HCT116 (cell line): ENCODE measurements around the gene BTNL3. TPM values are rescaled to one million over a fixed set of nuclear protein-coding genes. Genes with fewer than 3 reads are reported as not detected.
A peak's percentile ranks its signal among the peaks of the same experiment; 100 is the strongest.

Experiments
- ATAC-seq: fragments of 200-7000 bp; cut with Tn5 transposase; 2 replicates; pipeline ENCODE4 v1.9.1; 2020; ENCODE audit warnings: mild to moderate bottlenecking, moderate library complexity
- BruUV-seq: library from RNA; stranded (reverse); fragments of 400-500 nt; replicated peaks from 2 replicates; lab custom pipeline; 2021; lab: Mats Ljungman, UMichigan
- CTCF ChIA-PET: fragments of 300-600 bp; sonication (Branson Sonifier 250); formaldehyde crosslinking; loops from one replicate; lab custom pipeline; 2021; ENCODE audit warnings: antibody characterized with exemption; lab: Charles Lee
- POLR2A ChIA-PET: fragments of 300-600, 350-600 bp; sonication (Branson Sonifier 250); formaldehyde crosslinking; loops from one replicate; lab custom pipeline; 2021; ENCODE audit warnings: antibody characterized with exemption; lab: Charles Lee
- RAD21 ChIA-PET, 2 experiments: fragments of 300-600 bp; sonication (Branson Sonifier 250); formaldehyde crosslinking; loops; one replicate each; lab custom pipeline; 2023; ENCODE audit warnings: low total read pairs in 2 of 2; ENCODE audit not compliant: uncharacterized antibody in 2 of 2, unreplicated experiment in 2 of 2, low non-redundant PET in 1 of 2; lab: Charles Lee
- DNase-seq: peaks from one replicate; pipeline ENCODE4 v3.0.0-alpha.2; 2010; ENCODE audit warnings: low read depth, low spot score
- H2AFZ ChIP-seq: fragments of 200-600 bp; shearing (Covaris generic), sonication (generic); 2 replicates; pipeline ENCODE4 v1.6.1; 2017; ENCODE audit warnings: low read depth, mixed run types, mixed read lengths, antibody characterized with exemption, low read length; ENCODE audit not compliant: poor library complexity, severe bottlenecking
- H3K27ac ChIP-seq: 2 replicates; pipeline ENCODE4 v1.5.1; 2012; ENCODE audit warnings: low read depth, low read length
- H3K27me3 ChIP-seq: fragments of 200-600 bp; sonication (generic); 2 replicates; pipeline ENCODE4 v1.6.1; 2016; ENCODE audit warnings: mixed run types, low read length, mixed read lengths; ENCODE audit not compliant: insufficient read depth
- H3K36me3 ChIP-seq, 2 experiments: fragments of 200-500 bp in 1 of 2; fragments of 200-600 bp in 1 of 2; sonication (Bioruptor generic) in 1 of 2; sonication (generic) in 1 of 2; 2 replicates each; pipeline versions ENCODE4 v1.5.1 to v1.6.1; 2014 to 2016; ENCODE audit warnings: low read length in 2 of 2, inconsistent platforms in 1 of 2, mixed read lengths in 1 of 2, mixed run types in 1 of 2; ENCODE audit not compliant: insufficient read depth in 2 of 2, control insufficient read depth in 1 of 2
- H3K4me1 ChIP-seq, 2 experiments: fragments of 200-600 bp in 1 of 2; sonication (generic) in 1 of 2; 2 replicates each; pipeline versions ENCODE4 v1.5.1 to v1.6.1; 2012 to 2017; ENCODE audit warnings: low read length in 2 of 2, inconsistent platforms in 1 of 2, mild to moderate bottlenecking in 1 of 2, mixed read lengths in 1 of 2, mixed run types in 1 of 2, moderate library complexity in 1 of 2; ENCODE audit not compliant: insufficient read depth in 2 of 2, control insufficient read depth in 1 of 2
- H3K4me2 ChIP-seq: fragments of 200-600 bp; sonication (generic); 2 replicates; pipeline ENCODE4 v1.6.1; 2017; ENCODE audit warnings: mixed run types, low read length, mixed read lengths
- H3K4me3 ChIP-seq, 2 experiments: fragments of 200-600 bp in 1 of 2; sonication (generic) in 1 of 2; replicated peaks in 1 of 2; 2 replicates each; pipeline ENCODE4 v1.5.1; 2011 to 2016; ENCODE audit warnings: low read length in 2 of 2, control low read depth in 1 of 2, low read depth in 1 of 2, mild to moderate bottlenecking in 1 of 2, mixed read lengths in 1 of 2, mixed run types in 1 of 2
- H3K79me2 ChIP-seq: fragments of 200-600 bp; sonication (generic); 2 replicates; pipeline ENCODE4 v1.6.1; 2017; ENCODE audit warnings: mild to moderate bottlenecking, mixed run types, low read length, moderate library complexity, mixed read lengths; ENCODE audit not compliant: insufficient read depth
- H3K9ac ChIP-seq: fragments of 200-600 bp; sonication (generic); 2 replicates; pipeline ENCODE4 v1.6.1; 2016; ENCODE audit warnings: low read length, mixed read lengths
- H3K9me2 ChIP-seq: fragments of 200-600 bp; sonication (generic), shearing (Covaris generic); 2 replicates; pipeline ENCODE4 v1.6.1; 2017; ENCODE audit warnings: mixed run types, mild to moderate bottlenecking, moderate library complexity; ENCODE audit not compliant: insufficient read depth
- H3K9me3 ChIP-seq, 2 experiments: fragments of 200-500 bp in 1 of 2; fragments of 200-600 bp in 1 of 2; sonication (Bioruptor generic) in 1 of 2; sonication (generic) in 1 of 2; 2 replicates each; pipeline ENCODE4 v1.6.1; 2014 to 2017; ENCODE audit warnings: low read length in 2 of 2, mixed read lengths in 2 of 2, inconsistent platforms in 1 of 2, low read depth in 1 of 2, mild to moderate bottlenecking in 1 of 2, mixed run types in 1 of 2, moderate library complexity in 1 of 2; ENCODE audit not compliant: control insufficient read depth in 1 of 2, insufficient read depth in 1 of 2
- H4K20me1 ChIP-seq: fragments of 200-600 bp; sonication (generic), shearing (Covaris generic); 2 replicates; pipeline ENCODE4 v1.6.1; 2017; ENCODE audit warnings: mixed run types, mild to moderate bottlenecking, moderate library complexity; ENCODE audit not compliant: insufficient read depth
- CEBPB ChIP-seq: IDR thresholded peaks from 2 replicates; pipeline ENCODE4 v1.6.1; 2012; ENCODE audit warnings: low read depth
- EGR1 ChIP-seq: IDR thresholded peaks from 2 replicates; pipeline ENCODE4 v1.6.1; 2012; ENCODE audit warnings: low read depth
- ELF1 ChIP-seq: IDR thresholded peaks from 2 replicates; pipeline ENCODE4 v1.6.1; 2012; ENCODE audit warnings: low read depth, borderline replicate concordance
- EZH2 ChIP-seq: fragments of 200-600 bp; sonication (generic); IDR thresholded peaks from 2 replicates; pipeline ENCODE4 v1.6.1; 2017; ENCODE audit warnings: antibody characterized with exemption, mixed run types
- EZH2phosphoT487 ChIP-seq: fragments of 200-600 bp; IDR thresholded peaks from 2 replicates; pipeline ENCODE4 v1.6.1; 2018; ENCODE audit warnings: antibody characterized with exemption, borderline replicate concordance
- FOSL1 ChIP-seq: IDR thresholded peaks from 2 replicates; pipeline ENCODE4 v1.6.1; 2012; ENCODE audit warnings: low read depth
- JUND ChIP-seq: IDR thresholded peaks from 2 replicates; pipeline ENCODE4 v1.6.1; 2012
- POLR2A ChIP-seq: IDR thresholded peaks from 2 replicates; pipeline ENCODE4 v1.7.0; 2011; ENCODE audit warnings: borderline replicate concordance; ENCODE audit not compliant: insufficient read depth, insufficient read length; ENCODE audit errors: extremely low read depth
- POLR2AphosphoS5 ChIP-seq: IDR thresholded peaks from 2 replicates; pipeline ENCODE4 v1.6.1; 2011; ENCODE audit warnings: mild to moderate bottlenecking, low read depth, low read length, moderate library complexity
- RAD21 ChIP-seq: IDR thresholded peaks from 2 replicates; pipeline ENCODE4 v1.6.1; 2012; ENCODE audit warnings: low read depth, mild to moderate bottlenecking
- REST ChIP-seq: IDR thresholded peaks from 2 replicates; pipeline ENCODE4 v1.6.1; 2012; ENCODE audit warnings: low read depth
- SIN3A ChIP-seq: IDR thresholded peaks from 2 replicates; pipeline ENCODE4 v1.6.1; 2012; ENCODE audit warnings: low read depth
- SP1 ChIP-seq: IDR thresholded peaks from 2 replicates; pipeline ENCODE4 v1.6.1; 2012; ENCODE audit warnings: low read depth
- TCF7L2 ChIP-seq: IDR thresholded peaks from 2 replicates; pipeline ENCODE4 v1.7.0; 2011; ENCODE audit warnings: borderline replicate concordance, inconsistent platforms; ENCODE audit not compliant: insufficient read depth, insufficient read length; ENCODE audit errors: extremely low read depth
- YY1 ChIP-seq: IDR thresholded peaks from 2 replicates; pipeline ENCODE4 v1.6.1; 2011; ENCODE audit warnings: low read length, low read depth, moderate library complexity, mild to moderate bottlenecking; ENCODE audit not compliant: insufficient replicate concordance; ENCODE audit errors: extremely low read depth
- ZNF274 ChIP-seq: fragments of 200-500 bp; sonication (Bioruptor generic); IDR thresholded peaks from 2 replicates; pipeline ENCODE4 v1.6.1; 2014; ENCODE audit warnings: mild to moderate bottlenecking, low read depth, low read length, inconsistent platforms
- intact Hi-C: fragments of 100-400 bp; cut with micrococcal nuclease; formaldehyde crosslinking; loops from 2 replicates; pipeline ENCODE4 v1.10.0; 2022
- total RNA-seq: library from RNA; stranded (reverse); gene quantifications from one replicate; pipeline ENCODE4 v1.2.1, GENCODE V29; 2021; ENCODE audit not compliant: unreplicated experiment
- TF ChIP-seq, protein P1 (sequence below): IDR thresholded peaks from 2 replicates; pipeline ENCODE4 v1.6.1; 2012
- TF ChIP-seq, protein P2 (sequence below), 3 experiments: fragments of 200-600 bp in 1 of 3; sonication (generic) in 1 of 3; IDR thresholded peaks in 2 of 3; conservative IDR thresholded peaks in 1 of 3; 2 replicates each; pipeline ENCODE4 v1.5.1; 2012 to 2017; ENCODE audit warnings: low read depth in 2 of 3, low read length in 2 of 3, antibody characterized with exemption in 1 of 3, borderline replicate concordance in 1 of 3, control low read depth in 1 of 3, mild to moderate bottlenecking in 1 of 3, mixed read lengths in 1 of 3, mixed run types in 1 of 3, moderate library complexity in 1 of 3; ENCODE audit not compliant: insufficient read depth in 1 of 3

The BTNL3 gene
- total RNA-seq, 1 experiment from 2014 or later: not detected

- TF ChIP-seq POLR2A: peak; percentile 99
- TF ChIP-seq TCF7L2: peak; percentile 12
- TF ChIP-seq ZNF274: no peak
- TF ChIP-seq SIN3A: peak; percentile 92
- TF ChIP-seq FOSL1: no peak
- no peak for TF ChIP-seq REST
- TF ChIP-seq POLR2AphosphoS5: peak; percentile 100
- TF ChIP-seq YY1: no peak
- no peak for TF ChIP-seq EZH2
- TF ChIP-seq EGR1: no peak
Measured at GRCh38 chr5:181028032-181028819, 39.6 kb downstream of the BTNL3 start (continued).

GRCh38 chr5:181031716-181032115 is 43.1 kb downstream of the BTNL3 start:
- ChIA-PET CTCF (no interaction called here), RAD21 (no interaction called here), POLR2A (no interaction called here)
- no peaks in the 10 kb centered on the region for H3K36me3 ChIP-seq
- no peaks in the 10 kb centered on the region for H3K79me2 ChIP-seq
- H3K4me2 ChIP-seq: no peak overlapping the region
- H3K9ac ChIP-seq: no peak overlapping the region
- no peaks in the 10 kb centered on the region for H3K27me3 ChIP-seq
- H3K27ac ChIP-seq: no peak overlapping the region
- peaks cover 4 to 21% of the 10 kb centered on the region in 2 experiments; a peak in 3 of 4 replicates for H3K4me1 ChIP-seq
- BruUV-seq: no TSS peak
- no peak overlapping the region for H2AFZ ChIP-seq
- no peak overlapping the region for H3K4me3 ChIP-seq
- intact Hi-C loops: no loop called here
- no peak for DNase-seq
- 0 out of 2 replicates have a peak, but pooled peaks cover 5% of the 10 kb centered on the region for H3K9me2 ChIP-seq
- ATAC-seq: no peak
- H3K9me3 ChIP-seq: no peaks in the 10 kb centered on the region
- H4K20me1 ChIP-seq: no peaks in the 10 kb centered on the region
- TF ChIP-seq, protein P1, sequence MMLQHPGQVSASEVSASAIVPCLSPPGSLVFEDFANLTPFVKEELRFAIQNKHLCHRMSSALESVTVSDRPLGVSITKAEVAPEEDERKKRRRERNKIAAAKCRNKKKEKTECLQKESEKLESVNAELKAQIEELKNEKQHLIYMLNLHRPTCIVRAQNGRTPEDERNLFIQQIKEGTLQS: no peak
- TF ChIP-seq EZH2 (no peak), POLR2A (no peak), EZH2phosphoT487 (no peak), ELF1 (no peak), JUND (no peak), RAD21 (no peak), POLR2AphosphoS5 (no peak), SP1 (no peak), ZNF274 (no peak), CEBPB (no peak)
- TF ChIP-seq, protein P2, sequence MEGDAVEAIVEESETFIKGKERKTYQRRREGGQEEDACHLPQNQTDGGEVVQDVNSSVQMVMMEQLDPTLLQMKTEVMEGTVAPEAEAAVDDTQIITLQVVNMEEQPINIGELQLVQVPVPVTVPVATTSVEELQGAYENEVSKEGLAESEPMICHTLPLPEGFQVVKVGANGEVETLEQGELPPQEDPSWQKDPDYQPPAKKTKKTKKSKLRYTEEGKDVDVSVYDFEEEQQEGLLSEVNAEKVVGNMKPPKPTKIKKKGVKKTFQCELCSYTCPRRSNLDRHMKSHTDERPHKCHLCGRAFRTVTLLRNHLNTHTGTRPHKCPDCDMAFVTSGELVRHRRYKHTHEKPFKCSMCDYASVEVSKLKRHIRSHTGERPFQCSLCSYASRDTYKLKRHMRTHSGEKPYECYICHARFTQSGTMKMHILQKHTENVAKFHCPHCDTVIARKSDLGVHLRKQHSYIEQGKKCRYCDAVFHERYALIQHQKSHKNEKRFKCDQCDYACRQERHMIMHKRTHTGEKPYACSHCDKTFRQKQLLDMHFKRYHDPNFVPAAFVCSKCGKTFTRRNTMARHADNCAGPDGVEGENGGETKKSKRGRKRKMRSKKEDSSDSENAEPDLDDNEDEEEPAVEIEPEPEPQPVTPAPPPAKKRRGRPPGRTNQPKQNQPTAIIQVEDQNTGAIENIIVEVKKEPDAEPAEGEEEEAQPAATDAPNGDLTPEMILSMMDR (IDR thresholded peaks at IDR 0.05 in 2 of 3, conservative IDR thresholded peaks at IDR 0.05 in 1 of 3; ENCODE audit: borderline replicate concordance in 1 of 3, insufficient read depth in 1 of 3, low read depth in 2 of 3, low read length in 2 of 3): no peak
